Activated CD8-positive, alpha-beta T cell treated with anti-CD3 and anti-CD28 coated beads for 36 hours (primary cell): Measurements from ENCODE around the gene SRPX. TPM values are rescaled to one million over a fixed set of nuclear protein-coding genes. Genes with fewer than 3 reads are reported as not detected.

ENCODE experiments used
- ATAC-seq: fragments of 200-7000 bp; cut with Tn5 transposase; one replicate; pipeline ENCODE4 v1.10.0; 2021; ENCODE audit warnings: mild to moderate bottlenecking, moderate library complexity
- CTCF ChIA-PET: fragments of 350-600 bp; sonication (Branson Sonifier 250); formaldehyde crosslinking; loops from one replicate; lab custom pipeline; 2021; ENCODE audit warnings: antibody characterized with exemption; lab: Charles Lee
- POLR2A ChIA-PET: fragments of 350-600 bp; sonication (Branson Sonifier 250); formaldehyde crosslinking; loops from one replicate; lab custom pipeline; 2021; ENCODE audit warnings: antibody characterized with exemption; lab: Charles Lee
- DNase-seq: peaks from one replicate; pipeline ENCODE4 v3.0.0-alpha.2; 2020
- H3K27ac Mint-ChIP-seq: one replicate; pipeline ENCODE4 v1.8.0; 2021; ENCODE audit warnings: mild to moderate bottlenecking, mixed read lengths
- H3K27me3 Mint-ChIP-seq: one replicate; pipeline ENCODE4 v1.8.0; 2021; ENCODE audit warnings: mixed read lengths
- H3K36me3 Mint-ChIP-seq: one replicate; pipeline ENCODE4 v1.8.0; 2021; ENCODE audit warnings: low read depth, mixed read lengths
- H3K4me1 Mint-ChIP-seq: one replicate; pipeline ENCODE4 v1.8.0; 2021; ENCODE audit warnings: low read depth, mixed read lengths
- H3K4me3 Mint-ChIP-seq: one replicate; pipeline ENCODE4 v1.8.0; 2021; ENCODE audit warnings: mild to moderate bottlenecking, moderate library complexity, mixed read lengths
- H3K9me3 Mint-ChIP-seq: one replicate; pipeline ENCODE4 v1.8.0; 2021; ENCODE audit warnings: mixed read lengths
- intact Hi-C: fragments of 100-400 bp; cut with micrococcal nuclease; formaldehyde crosslinking; loops from one replicate; pipeline ENCODE4 v1.10.0; 2022
- total RNA-seq, 2 experiments: library from RNA; stranded (reverse); gene quantifications; one replicate each; pipeline ENCODE4 v1.2.3, GENCODE V29; 2021
- TF ChIP-seq, protein P1 (sequence below): fragments of 200-600 bp; IDR thresholded peaks from one replicate; pipeline ENCODE4 v1.8.0; 2022; ENCODE audit warnings: antibody characterized with exemption, mild to moderate bottlenecking

Gene SRPX
- total RNA-seq, 2 experiments from 2014 or later = not detected

DNA sequence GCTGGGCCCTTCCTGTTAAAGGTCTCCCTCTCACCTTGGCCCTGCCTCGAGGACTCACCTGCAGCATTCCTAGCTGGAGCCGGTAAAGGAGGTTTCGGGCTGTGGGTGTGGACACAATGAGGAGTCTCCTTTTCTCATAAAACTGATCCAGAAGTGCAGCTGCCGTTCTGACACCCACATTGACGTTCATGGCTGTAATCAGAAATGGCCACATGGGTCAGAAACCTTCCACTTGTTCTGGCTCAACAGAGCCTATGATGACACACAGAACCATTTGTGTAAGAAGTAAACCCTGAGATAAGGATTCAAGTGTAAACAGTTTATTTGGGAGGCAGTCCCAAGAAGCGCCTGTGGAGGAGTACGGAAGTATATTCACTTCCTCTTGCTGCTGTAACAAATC lies 63.8 kb downstream of the SRPX start:
- ChIA-PET CTCF (no interaction called here), POLR2A (no interaction called here)
- TF ChIP-seq, protein P1, sequence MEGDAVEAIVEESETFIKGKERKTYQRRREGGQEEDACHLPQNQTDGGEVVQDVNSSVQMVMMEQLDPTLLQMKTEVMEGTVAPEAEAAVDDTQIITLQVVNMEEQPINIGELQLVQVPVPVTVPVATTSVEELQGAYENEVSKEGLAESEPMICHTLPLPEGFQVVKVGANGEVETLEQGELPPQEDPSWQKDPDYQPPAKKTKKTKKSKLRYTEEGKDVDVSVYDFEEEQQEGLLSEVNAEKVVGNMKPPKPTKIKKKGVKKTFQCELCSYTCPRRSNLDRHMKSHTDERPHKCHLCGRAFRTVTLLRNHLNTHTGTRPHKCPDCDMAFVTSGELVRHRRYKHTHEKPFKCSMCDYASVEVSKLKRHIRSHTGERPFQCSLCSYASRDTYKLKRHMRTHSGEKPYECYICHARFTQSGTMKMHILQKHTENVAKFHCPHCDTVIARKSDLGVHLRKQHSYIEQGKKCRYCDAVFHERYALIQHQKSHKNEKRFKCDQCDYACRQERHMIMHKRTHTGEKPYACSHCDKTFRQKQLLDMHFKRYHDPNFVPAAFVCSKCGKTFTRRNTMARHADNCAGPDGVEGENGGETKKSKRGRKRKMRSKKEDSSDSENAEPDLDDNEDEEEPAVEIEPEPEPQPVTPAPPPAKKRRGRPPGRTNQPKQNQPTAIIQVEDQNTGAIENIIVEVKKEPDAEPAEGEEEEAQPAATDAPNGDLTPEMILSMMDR = no peak
- intact Hi-C loops = no loop called here
- no peak for ATAC-seq
- H3K27ac Mint-ChIP-seq = no peak overlapping the region
- H3K9me3 Mint-ChIP-seq = no peaks in the 10 kb centered on the region
- DNase-seq = no peak
- no peaks in the 10 kb centered on the region for H3K4me1 Mint-ChIP-seq
- H3K27me3 Mint-ChIP-seq = no peaks in the 10 kb centered on the region
- H3K36me3 Mint-ChIP-seq = no peaks in the 10 kb centered on the region
- no peak overlapping the region for H3K4me3 Mint-ChIP-seq

DNA sequence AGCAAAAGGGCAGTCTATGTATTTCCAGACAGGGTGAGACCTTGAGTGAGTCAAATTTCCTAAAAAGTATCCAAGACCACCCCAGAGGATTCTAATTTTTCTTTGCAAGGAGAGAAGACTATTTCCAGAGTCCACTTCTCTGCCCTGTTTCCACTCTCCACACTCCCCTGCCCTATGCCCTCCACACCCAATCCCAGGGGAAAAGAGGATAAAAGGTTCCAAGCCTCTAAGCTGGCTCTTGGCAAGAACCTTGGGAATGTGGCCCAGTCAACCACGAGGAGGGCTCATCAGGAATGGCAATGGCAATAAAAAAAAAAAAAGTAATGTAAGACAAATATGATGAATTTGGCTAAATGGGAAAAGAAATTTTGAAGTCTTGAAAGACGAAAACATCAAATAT lies 65.9 kb downstream of the SRPX start:
- peaks cover 1% of the 10 kb centered on the region for H3K27me3 Mint-ChIP-seq
- ChIA-PET CTCF (no interaction called here), POLR2A (no interaction called here)
- intact Hi-C loops = no loop called here
- no peak for DNase-seq
- no peak overlapping the region for H3K27ac Mint-ChIP-seq
- H3K4me3 Mint-ChIP-seq = no peak overlapping the region
- H3K9me3 Mint-ChIP-seq = no peaks in the 10 kb centered on the region
- H3K36me3 Mint-ChIP-seq = no peaks in the 10 kb centered on the region
- H3K4me1 Mint-ChIP-seq = no peaks in the 10 kb centered on the region
- no peak for ATAC-seq
- TF ChIP-seq, protein P1 = no peak

DNA sequence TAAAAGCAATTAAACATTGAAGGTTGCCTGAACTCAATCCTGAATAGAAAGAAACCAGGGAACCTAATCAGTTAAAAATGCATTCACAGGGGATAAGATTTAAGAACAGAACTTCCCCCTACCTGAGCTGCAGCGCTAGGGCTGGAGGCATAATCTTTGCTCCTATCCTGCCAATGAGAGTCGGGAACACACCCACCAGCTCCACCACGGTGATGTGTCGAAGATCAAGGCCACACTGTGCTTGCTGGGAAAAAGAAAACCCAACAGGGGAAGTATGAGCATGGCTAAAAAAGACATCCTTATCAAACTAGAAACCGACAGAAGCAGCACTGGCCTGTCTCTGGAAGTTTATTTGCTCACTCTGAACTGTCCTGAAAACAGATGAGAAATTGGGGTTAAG lies 66.3 kb downstream of the SRPX start:
- TF ChIP-seq, protein P1 = no peak

DNA sequence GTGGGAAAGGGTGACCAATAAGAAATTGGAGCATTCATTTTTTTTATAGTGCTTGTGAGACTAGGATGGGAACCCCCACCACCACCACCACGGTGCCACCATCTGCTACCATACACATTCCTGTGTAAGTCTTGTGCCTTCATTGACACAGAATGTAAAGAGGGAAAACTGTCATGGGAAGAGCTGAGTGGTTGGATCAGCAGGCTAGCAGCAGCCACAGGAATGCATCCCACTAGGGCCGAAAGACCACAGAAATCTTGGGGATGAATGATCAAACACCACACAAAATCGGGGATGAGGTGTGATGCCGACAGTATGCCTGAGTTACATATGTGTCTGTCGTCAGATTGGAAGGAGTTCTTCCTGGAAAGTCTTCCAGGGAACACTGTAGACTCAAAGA lies 69.2 kb downstream of the SRPX start:
- no peaks in the 10 kb centered on the region for H3K36me3 Mint-ChIP-seq
- CTCF ChIA-PET = no interaction called here

More for the DNA sequence above, 66.3 kb downstream of the SRPX start:
- H3K4me1 Mint-ChIP-seq = no peaks in the 10 kb centered on the region
- intact Hi-C loops = no loop called here
- ChIA-PET CTCF (no interaction called here), POLR2A (no interaction called here)
- ATAC-seq (no peak), DNase-seq (no peak)
- peaks cover 1% of the 10 kb centered on the region for H3K27me3 Mint-ChIP-seq
- no peaks in the 10 kb centered on the region for H3K9me3 Mint-ChIP-seq
- no peak overlapping the region for H3K4me3 Mint-ChIP-seq
- no peak overlapping the region for H3K27ac Mint-ChIP-seq
- no peaks in the 10 kb centered on the region for H3K36me3 Mint-ChIP-seq

GRCh38 chrX:38150993-38151392 lies 69.7 kb downstream of the SRPX start:
- no peaks in the 10 kb centered on the region for H3K4me1 Mint-ChIP-seq
- H3K27me3 Mint-ChIP-seq = peaks cover 1% of the 10 kb centered on the region
- no peaks in the 10 kb centered on the region for H3K36me3 Mint-ChIP-seq
- DNase-seq = no peak
- CTCF ChIA-PET = no interaction called here
- ATAC-seq = no peak
- H3K9me3 Mint-ChIP-seq = no peaks in the 10 kb centered on the region
- H3K4me3 Mint-ChIP-seq = no peak overlapping the region
- no peak overlapping the region for H3K27ac Mint-ChIP-seq
- POLR2A ChIA-PET = no interaction called here
- TF ChIP-seq, protein P1 = no peak
- intact Hi-C loops = no loop called here

More for the DNA sequence above, 69.2 kb downstream of the SRPX start:
- POLR2A ChIA-PET = no interaction called here
- no peak for DNase-seq
- H3K27ac Mint-ChIP-seq = no peak overlapping the region
- peaks cover 1% of the 10 kb centered on the region for H3K27me3 Mint-ChIP-seq
- intact Hi-C loops = no loop called here
- TF ChIP-seq, protein P1 = no peak
- H3K4me3 Mint-ChIP-seq = no peak overlapping the region
- no peaks in the 10 kb centered on the region for H3K9me3 Mint-ChIP-seq
- no peak for ATAC-seq
- no peaks in the 10 kb centered on the region for H3K4me1 Mint-ChIP-seq
